T-helper 1 cell treated with Interleukin-12 subunit alpha and Interleukin-12 subunit beta and Interleukin-4 antibody, amounts not matched to agents 30 μg/mL and 1 μg/mL, for 36 hours (primary cell): Measurements from ENCODE around the gene TIMM50.
"Not testable (repeated sequence)": the region's sequence is repeated elsewhere in the genome, so short reads cannot be mapped to it uniquely, and the experiment has no call there.

Experiments used
- H3K27ac Mint-ChIP-seq: one replicate; pipeline ENCODE4 v1.8.0; 2021; ENCODE audit warnings: mild to moderate bottlenecking, mixed read lengths
- H3K27me3 Mint-ChIP-seq: one replicate; pipeline ENCODE4 v1.8.0; 2021; ENCODE audit warnings: low read depth, mixed read lengths
- H3K36me3 Mint-ChIP-seq: one replicate; pipeline ENCODE4 v1.8.0; 2021; ENCODE audit warnings: low read depth, mixed read lengths
- H3K4me1 Mint-ChIP-seq: one replicate; pipeline ENCODE4 v1.8.0; 2021; ENCODE audit warnings: low read depth, mixed read lengths
- H3K4me3 Mint-ChIP-seq: one replicate; pipeline ENCODE4 v1.8.0; 2021; ENCODE audit warnings: mild to moderate bottlenecking, moderate library complexity, mixed read lengths
- H3K9me3 Mint-ChIP-seq: one replicate; pipeline ENCODE4 v1.8.0; 2021; ENCODE audit warnings: mixed read lengths

The TIMM50 gene

GRCh38 chr19:39449116-39449797 lies 31.4 kb upstream of the TIMM50 start:
- H3K27me3 Mint-ChIP-seq, result no peaks in the 10 kb centered on the region
- peak overlapping the region; percentile 64 for H3K4me3 Mint-ChIP-seq
- H3K9me3 Mint-ChIP-seq, result no peaks in the 10 kb centered on the region
- H3K4me1 Mint-ChIP-seq, result peaks cover 61% of the 10 kb centered on the region
- peaks cover 49% of the 10 kb centered on the region for H3K36me3 Mint-ChIP-seq
- peak overlapping the region; percentile 87 for H3K27ac Mint-ChIP-seq

- not testable (repeated sequence) for H3K9me3 Mint-ChIP-seq, H3K27me3 Mint-ChIP-seq, H3K4me3 Mint-ChIP-seq, H3K27ac Mint-ChIP-seq
- peaks cover 52% of the 10 kb centered on the region for H3K4me1 Mint-ChIP-seq
- H3K36me3 Mint-ChIP-seq, result peaks cover 41% of the 10 kb centered on the region
Observed at GRCh38 chr19:39451257-39451656, 29.4 kb upstream of the TIMM50 start.

GRCh38 chr19:39463403-39463802 lies 17.2 kb upstream of the TIMM50 start:
- H3K4me3 Mint-ChIP-seq, result no peak overlapping the region
- H3K4me1 Mint-ChIP-seq, result no peaks in the 10 kb centered on the region
- H3K36me3 Mint-ChIP-seq, result peaks cover 46% of the 10 kb centered on the region
- no peaks in the 10 kb centered on the region for H3K27me3 Mint-ChIP-seq
- no peak overlapping the region for H3K27ac Mint-ChIP-seq
- no peaks in the 10 kb centered on the region for H3K9me3 Mint-ChIP-seq

- no peak overlapping the region for H3K4me3 Mint-ChIP-seq
- no peaks in the 10 kb centered on the region for H3K9me3 Mint-ChIP-seq
- no peak overlapping the region for H3K27ac Mint-ChIP-seq
- peaks cover 3% of the 10 kb centered on the region for H3K4me1 Mint-ChIP-seq
- H3K27me3 Mint-ChIP-seq, result no peaks in the 10 kb centered on the region
- H3K36me3 Mint-ChIP-seq, result peaks cover 58% of the 10 kb centered on the region
Observed at GRCh38 chr19:39465956-39466747, 14.5 kb upstream of the TIMM50 start.

GRCh38 chr19:39467941-39468340 lies 12.7 kb upstream of the TIMM50 start:
- H3K36me3 Mint-ChIP-seq, result peaks cover 62% of the 10 kb centered on the region
- H3K27ac Mint-ChIP-seq, result no peak overlapping the region
- no peak overlapping the region for H3K4me3 Mint-ChIP-seq
- H3K4me1 Mint-ChIP-seq, result peaks cover 5% of the 10 kb centered on the region
- H3K9me3 Mint-ChIP-seq, result no peaks in the 10 kb centered on the region
- H3K27me3 Mint-ChIP-seq, result no peaks in the 10 kb centered on the region

- H3K36me3 Mint-ChIP-seq, result peaks cover 61% of the 10 kb centered on the region
Observed at GRCh38 chr19:39469036-39469435, 11.6 kb upstream of the TIMM50 start.

GRCh38 chr19:39469567-39469966 lies 11.1 kb upstream of the TIMM50 start:
- Mint-ChIP-seq H3K36me3 (peaks cover 65% of the 10 kb centered on the region), H3K27me3 (no peaks in the 10 kb centered on the region), H3K27ac (no peak overlapping the region), H3K9me3 (no peaks in the 10 kb centered on the region), H3K4me1 (peaks cover 7% of the 10 kb centered on the region), H3K4me3 (no peak overlapping the region)

More at GRCh38 chr19:39469036-39469435, 11.6 kb upstream of the TIMM50 start:
- Mint-ChIP-seq H3K9me3 (no peaks in the 10 kb centered on the region), H3K27me3 (no peaks in the 10 kb centered on the region), H3K4me1 (peaks cover 5% of the 10 kb centered on the region), H3K27ac (no peak overlapping the region), H3K4me3 (no peak overlapping the region)

GRCh38 chr19:39470724-39471339 lies 9.8 kb upstream of the TIMM50 start:
- Mint-ChIP-seq H3K4me3 (no peak overlapping the region), H3K4me1 (peaks cover 7% of the 10 kb centered on the region), H3K9me3 (no peaks in the 10 kb centered on the region), H3K36me3 (peaks cover 61% of the 10 kb centered on the region), H3K27ac (no peak overlapping the region), H3K27me3 (no peaks in the 10 kb centered on the region)

GRCh38 chr19:39471756-39472536 lies 8.7 kb upstream of the TIMM50 start:
- H3K36me3 Mint-ChIP-seq, result peaks cover 61% of the 10 kb centered on the region
- H3K27me3 Mint-ChIP-seq, result no peaks in the 10 kb centered on the region
- no peak overlapping the region for H3K4me3 Mint-ChIP-seq
- H3K27ac Mint-ChIP-seq, result peak overlapping the region; percentile 79
- no peaks in the 10 kb centered on the region for H3K9me3 Mint-ChIP-seq
- peaks cover 7% of the 10 kb centered on the region for H3K4me1 Mint-ChIP-seq

GRCh38 chr19:39472746-39473442 lies 7.7 kb upstream of the TIMM50 start:
- Mint-ChIP-seq H3K27me3 (no peaks in the 10 kb centered on the region), H3K4me3 (no peak overlapping the region), H3K36me3 (peaks cover 57% of the 10 kb centered on the region), H3K9me3 (no peaks in the 10 kb centered on the region), H3K27ac (no peak overlapping the region), H3K4me1 (peaks cover 7% of the 10 kb centered on the region)

- H3K36me3 Mint-ChIP-seq, result peaks cover 53% of the 10 kb centered on the region
- peaks cover 7% of the 10 kb centered on the region for H3K4me1 Mint-ChIP-seq
- no peaks in the 10 kb centered on the region for H3K27me3 Mint-ChIP-seq
- H3K27ac Mint-ChIP-seq, result no peak overlapping the region
- no peaks in the 10 kb centered on the region for H3K9me3 Mint-ChIP-seq
- H3K4me3 Mint-ChIP-seq, result no peak overlapping the region
Observed at GRCh38 chr19:39473443-39473960, 7.1 kb upstream of the TIMM50 start.

- no peak overlapping the region for H3K4me3 Mint-ChIP-seq
- H3K27me3 Mint-ChIP-seq, result no peaks in the 10 kb centered on the region
Observed at GRCh38 chr19:39474139-39474620, 6.5 kb upstream of the TIMM50 start.

GRCh38 chr19:39475748-39476147 lies 4.9 kb upstream of the TIMM50 start:
- Mint-ChIP-seq H3K27me3 (no peaks in the 10 kb centered on the region), H3K4me1 (peaks cover 13% of the 10 kb centered on the region), H3K36me3 (peaks cover 32% of the 10 kb centered on the region), H3K9me3 (no peaks in the 10 kb centered on the region), H3K27ac (no peak overlapping the region), H3K4me3 (no peak overlapping the region)

More at GRCh38 chr19:39474139-39474620, 6.5 kb upstream of the TIMM50 start:
- Mint-ChIP-seq H3K27ac (no peak overlapping the region), H3K4me1 (peaks cover 7% of the 10 kb centered on the region), H3K9me3 (no peaks in the 10 kb centered on the region), H3K36me3 (peaks cover 46% of the 10 kb centered on the region)
